Coronary artery (tissue), 2 donors: ENCODE measurements around the gene PCMT1.
A peak's percentile ranks its signal among the peaks of the same experiment; 100 is the strongest.
"Not testable (repeated sequence)": the region's sequence is repeated elsewhere in the genome, so short reads cannot be mapped to it uniquely, and the experiment has no call there.

ENCODE experiments used
- DNase-seq: peaks from one replicate; pipeline ENCODE4 v3.0.0-alpha.2; 2017; ENCODE audit warnings: low spot score
- H3K27ac ChIP-seq, 2 donors: fragments of 200-600 bp; sonication (generic); one replicate each; pipeline ENCODE4 v1.5.1; 2016 to 2019
- H3K4me3 ChIP-seq: fragments of 200-600 bp; sonication (generic); 2 replicates; pipeline ENCODE4 v1.5.1; 2016; ENCODE audit warnings: mild to moderate bottlenecking, moderate library complexity
- TF ChIP-seq, protein P1 (sequence below): fragments of 200-600 bp; sonication (generic); IDR thresholded peaks from one replicate; pipeline ENCODE4 v1.5.1; 2019; ENCODE audit warnings: antibody characterized with exemption

The PCMT1 gene

DNA sequence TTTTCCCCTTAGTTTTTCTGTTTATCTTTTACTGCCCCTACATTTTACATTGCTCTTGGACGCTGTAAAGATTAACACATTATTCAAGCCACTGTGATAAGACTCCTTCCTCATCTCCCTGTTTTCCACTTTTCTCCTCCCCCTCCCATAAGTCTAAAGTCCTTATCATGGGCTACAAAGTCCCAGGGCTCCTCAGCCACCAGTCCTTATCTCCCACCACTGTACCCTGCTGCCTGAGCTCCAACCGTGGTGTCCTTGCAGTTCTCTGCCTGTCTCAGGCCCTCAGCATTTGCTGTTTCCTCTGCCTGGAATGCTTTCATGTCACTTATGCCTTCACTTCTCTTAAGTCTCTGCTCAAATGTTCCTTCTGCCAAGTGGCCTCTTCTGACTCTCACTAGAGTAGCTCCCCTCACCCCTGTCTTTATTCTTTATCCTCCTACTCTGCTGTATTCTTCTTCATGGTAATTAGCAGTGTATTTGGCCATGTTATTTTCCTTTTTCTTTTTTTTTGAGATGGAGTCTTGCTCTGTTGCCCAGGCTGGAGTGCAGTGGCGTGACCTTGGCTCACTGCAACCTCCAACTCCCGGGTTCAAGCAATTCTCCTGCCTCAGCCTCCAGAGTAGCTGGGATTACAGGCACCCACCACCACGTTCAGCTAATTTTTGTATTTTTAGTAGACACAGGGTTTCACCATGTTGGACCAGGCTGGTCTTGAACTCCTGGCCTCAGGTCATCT, 20.9 kb upstream of the PCMT1 start:
- Histone ChIP-seq H3K4me3 (no peak overlapping the region), H3K27ac (peak overlapping the region in 1 of 2 donors; percentile 22)
- no peak for DNase-seq
- TF ChIP-seq, protein P1, sequence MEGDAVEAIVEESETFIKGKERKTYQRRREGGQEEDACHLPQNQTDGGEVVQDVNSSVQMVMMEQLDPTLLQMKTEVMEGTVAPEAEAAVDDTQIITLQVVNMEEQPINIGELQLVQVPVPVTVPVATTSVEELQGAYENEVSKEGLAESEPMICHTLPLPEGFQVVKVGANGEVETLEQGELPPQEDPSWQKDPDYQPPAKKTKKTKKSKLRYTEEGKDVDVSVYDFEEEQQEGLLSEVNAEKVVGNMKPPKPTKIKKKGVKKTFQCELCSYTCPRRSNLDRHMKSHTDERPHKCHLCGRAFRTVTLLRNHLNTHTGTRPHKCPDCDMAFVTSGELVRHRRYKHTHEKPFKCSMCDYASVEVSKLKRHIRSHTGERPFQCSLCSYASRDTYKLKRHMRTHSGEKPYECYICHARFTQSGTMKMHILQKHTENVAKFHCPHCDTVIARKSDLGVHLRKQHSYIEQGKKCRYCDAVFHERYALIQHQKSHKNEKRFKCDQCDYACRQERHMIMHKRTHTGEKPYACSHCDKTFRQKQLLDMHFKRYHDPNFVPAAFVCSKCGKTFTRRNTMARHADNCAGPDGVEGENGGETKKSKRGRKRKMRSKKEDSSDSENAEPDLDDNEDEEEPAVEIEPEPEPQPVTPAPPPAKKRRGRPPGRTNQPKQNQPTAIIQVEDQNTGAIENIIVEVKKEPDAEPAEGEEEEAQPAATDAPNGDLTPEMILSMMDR: no peak

DNA sequence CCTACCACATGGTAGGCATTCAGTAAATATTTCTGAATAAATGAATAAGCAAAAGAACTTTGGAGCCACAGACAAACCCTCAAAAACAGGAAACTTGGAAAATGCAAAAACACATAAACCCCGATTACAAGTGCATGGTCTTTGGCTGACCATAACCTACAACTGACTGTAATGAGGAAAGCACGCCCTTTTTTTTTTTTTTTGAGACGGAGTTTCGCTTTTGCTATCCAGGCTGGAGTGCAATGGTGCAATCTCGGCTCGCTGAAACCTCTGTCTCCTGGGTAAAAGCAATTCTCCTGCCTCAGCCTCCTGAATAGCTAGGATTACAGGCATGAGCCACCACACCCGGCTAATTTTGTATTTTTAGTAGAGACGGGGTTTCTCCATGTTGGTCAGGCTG, 19.7 kb upstream of the PCMT1 start:
- Histone ChIP-seq H3K4me3 (no peak overlapping the region), H3K27ac (no peak overlapping the region)
- TF ChIP-seq, protein P1: no peak
- no peak for DNase-seq

DNA sequence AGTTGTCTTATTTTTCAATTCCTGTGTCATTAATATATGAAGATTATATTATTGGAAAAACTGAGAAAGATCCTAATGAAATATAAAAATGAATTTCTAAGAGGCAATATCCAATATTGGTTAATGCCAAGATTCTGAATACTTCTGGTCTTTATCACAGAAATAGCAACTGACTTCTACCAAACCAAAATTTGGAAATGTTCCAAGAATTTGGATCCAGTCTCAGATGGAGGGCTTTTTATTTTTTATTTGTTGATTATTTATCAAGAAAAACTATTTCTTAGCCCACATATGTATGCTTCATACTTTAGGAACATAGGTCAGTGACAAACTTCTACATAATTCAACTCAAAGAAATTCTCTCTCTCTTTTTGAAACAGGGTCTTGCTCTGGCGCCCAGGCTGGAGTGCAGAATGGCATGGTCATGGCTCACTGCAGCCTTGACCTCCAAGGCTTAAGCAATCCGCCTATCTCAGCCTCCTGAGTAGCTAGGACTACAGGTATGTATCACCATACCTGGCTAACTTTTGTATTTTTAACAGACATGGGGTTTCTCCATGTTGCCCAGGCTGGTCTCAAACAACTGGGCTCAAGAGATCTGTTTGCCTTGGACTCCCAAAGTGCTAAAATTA, 16.3 kb upstream of the PCMT1 start:
- TF ChIP-seq, protein P1: no peak
- H3K27ac ChIP-seq: no peak overlapping the region
- no peak for DNase-seq
- no peak overlapping the region for H3K4me3 ChIP-seq

DNA sequence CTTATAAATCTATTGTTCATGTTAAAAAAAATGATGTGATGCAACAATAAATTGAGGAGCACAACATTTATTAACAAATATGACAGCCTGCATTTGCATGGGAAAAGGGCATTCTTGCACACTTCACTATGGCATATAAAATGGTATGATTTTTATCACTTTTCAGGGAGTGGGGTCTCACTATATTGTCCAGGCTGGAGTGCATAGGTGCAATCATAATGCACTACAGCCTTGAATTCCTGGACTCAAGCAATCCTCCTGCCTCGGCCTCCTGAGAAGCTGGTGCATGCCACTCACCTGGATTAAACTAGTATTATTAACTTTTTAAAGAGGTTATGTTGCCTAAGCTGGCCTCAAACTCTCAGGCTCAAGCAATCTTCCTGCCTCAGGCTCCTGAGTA, 14.6 kb upstream of the PCMT1 start:
- no peak for DNase-seq
- TF ChIP-seq, protein P1: no peak
- Histone ChIP-seq H3K4me3 (no peak overlapping the region), H3K27ac (no peak overlapping the region)

DNA sequence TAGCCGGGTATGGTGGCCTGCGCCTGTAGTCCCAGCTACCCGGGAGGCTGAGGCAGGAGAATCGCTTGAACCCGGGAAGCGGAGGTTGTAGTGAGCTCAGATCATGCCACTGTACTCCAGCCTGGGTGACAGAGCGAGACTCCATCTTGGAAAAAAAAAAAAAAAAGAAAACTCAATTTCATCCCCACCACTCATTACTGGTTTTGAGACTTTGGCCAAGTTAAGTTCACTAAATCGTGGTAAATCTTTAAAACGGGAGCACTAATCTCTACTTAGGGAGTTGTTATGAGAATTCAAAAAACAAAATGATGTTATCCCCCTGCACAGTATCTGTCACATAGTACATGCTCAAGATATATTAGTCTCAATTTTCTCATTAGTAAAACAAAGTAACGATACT, 4.3 kb upstream of the PCMT1 start:
- peak overlapping the region; percentile 88 for H3K4me3 ChIP-seq
- not testable (repeated sequence) for H3K27ac ChIP-seq, DNase-seq

DNA sequence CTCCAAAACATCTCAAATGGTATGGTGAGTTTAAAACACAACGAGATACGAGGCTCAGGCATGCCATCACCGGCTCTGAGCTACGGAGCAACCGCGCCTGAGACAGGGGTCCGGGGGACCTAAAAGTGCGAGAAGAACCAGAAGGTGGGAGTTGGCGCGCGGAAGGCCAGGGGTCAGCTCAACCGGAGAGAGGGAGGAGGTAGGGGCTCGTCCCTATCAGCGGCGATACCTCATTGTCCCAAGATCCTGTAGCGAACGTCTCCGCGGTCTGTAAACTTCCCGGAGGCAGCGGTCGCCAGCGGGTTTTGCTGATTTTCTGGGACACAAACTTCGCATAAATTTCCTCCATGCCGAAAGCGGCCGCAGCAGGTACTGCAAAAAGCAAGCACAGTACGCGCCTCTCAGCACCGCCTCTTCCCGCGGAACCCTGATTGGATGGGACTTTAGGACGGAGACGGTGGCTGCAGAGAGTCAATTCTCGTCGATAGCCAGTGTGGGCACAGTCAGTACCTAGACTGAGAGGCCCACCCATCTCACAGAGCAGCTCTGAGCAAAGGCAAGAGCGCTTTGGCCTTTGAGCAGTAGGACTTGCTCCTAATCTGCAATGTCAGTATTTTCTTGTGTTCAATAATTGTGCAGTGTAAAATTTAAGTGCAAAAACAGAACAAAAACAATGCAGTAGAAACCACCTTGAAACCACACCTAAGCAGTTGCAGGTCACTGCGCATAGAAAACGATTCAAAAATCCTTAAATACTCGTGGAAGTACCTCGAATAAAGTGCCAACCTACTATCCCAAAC, 3.2 kb upstream of the PCMT1 start, which contains the start of gene NUP43:
NUP43 (minus strand) TSS at position 383 of the 800 bp plus-strand sequence; CDS start at position 349, 34 bp downstream.
- TF ChIP-seq, protein P1: peak; percentile 46
- Histone ChIP-seq H3K27ac (peak within 1 kb of the TSS; percentile 61 to 83), H3K4me3 (peak within 1 kb of the TSS; percentile 88)
- DNase-seq: peak; percentile 93

DNA sequence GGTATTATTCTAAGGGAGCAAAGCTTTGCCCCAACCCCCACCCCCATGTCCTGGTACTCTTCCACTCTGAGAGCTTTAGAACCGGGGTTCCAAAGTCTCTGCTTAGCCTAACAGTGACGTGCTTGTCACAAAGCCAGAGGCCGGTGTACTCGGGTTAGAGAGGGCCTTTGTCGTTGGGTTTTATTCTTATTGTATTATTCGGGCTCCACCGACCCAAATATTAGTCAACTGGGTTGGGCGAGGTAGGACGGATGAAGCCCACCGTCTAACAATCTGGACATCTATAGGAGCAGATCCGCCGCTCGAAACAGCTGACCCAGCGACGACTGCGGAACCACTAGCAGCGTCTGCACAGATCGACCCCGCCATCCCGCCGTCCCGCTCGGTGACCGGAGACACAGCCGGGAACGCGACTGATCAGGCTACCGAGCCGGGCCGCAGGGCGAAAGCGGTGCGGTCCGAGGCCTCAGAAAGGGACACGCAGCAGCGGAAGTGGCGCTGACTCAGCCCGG, 403 bp upstream of the PCMT1 start:
- not testable (repeated sequence) for DNase-seq
- H3K4me3 ChIP-seq: peak overlapping the region; percentile 99
- H3K27ac ChIP-seq: peak overlapping the region; percentile 59 to 97
